Middle frontal gyrus (tissue), 1 donor: Measurements from ENCODE around the gene MRPL22.
"Not testable (repeated sequence)": the region's sequence is repeated elsewhere in the genome, so short reads cannot be mapped to it uniquely, and the experiment has no call there.

Experiments
- DNase-seq: peaks from one replicate; pipeline ENCODE4 v3.0.0-alpha.2; 2015; ENCODE audit warnings: low spot score; ENCODE audit errors: extremely low spot score

MRPL22 gene

DNA sequence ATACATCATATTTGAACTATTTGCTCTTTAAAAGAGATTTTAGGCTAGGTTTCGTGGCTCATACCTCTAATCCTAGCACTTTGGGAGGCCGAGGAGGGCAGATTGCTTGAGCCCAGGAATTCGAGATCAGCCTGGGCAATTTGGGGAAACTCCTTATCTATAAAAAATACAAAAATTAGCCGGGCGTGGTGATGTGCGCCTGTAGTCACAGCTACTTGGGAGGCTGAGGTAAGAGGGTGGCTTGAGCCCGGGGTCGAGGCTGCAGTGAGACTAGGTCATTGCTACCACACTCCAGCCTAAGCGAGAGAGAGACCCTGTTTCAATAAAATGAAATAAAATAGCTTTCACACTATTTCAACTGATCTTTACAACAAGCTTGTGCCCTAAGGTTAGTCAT is 500 bp upstream of the MRPL22 start:
- no peak for DNase-seq

DNA sequence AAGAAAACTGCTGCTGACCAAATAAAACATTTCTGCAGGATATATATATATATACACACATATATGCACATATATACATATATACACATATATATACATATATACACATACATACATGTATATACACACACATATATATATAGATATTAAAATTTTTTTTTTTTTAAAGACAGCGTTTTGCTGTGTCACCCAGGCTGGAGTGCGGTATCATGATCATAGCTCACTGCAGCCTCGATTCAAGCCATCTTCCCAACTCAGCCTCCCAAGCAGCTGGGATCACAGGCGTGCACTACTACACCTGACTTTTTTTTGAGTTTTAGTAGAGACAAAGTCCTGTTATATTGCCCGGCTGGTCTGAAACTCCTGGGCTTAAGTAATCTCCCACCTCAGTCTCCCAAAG is 2.7 kb downstream of the MRPL22 start:
- no peak for DNase-seq

DNA sequence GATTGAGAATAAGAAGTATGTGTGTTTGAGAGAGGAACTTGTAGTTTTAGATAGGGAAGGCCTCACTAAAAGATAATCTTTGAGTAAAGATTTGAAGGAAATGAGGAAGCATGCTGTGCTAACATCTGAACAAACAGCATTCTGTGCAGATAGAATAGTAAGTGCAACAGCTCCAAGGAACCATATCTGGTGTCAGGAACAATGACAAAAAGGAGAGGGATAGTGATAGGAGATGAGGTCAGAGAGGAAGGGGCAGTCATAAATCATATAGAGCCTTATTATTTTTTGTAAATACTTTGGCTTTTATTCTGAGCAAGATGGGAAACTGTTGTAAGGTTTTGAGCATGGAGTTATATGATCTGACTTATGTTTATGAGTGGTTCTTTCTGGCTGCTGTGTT is 3.8 kb downstream of the MRPL22 start:
- DNase-seq = no peak

DNA sequence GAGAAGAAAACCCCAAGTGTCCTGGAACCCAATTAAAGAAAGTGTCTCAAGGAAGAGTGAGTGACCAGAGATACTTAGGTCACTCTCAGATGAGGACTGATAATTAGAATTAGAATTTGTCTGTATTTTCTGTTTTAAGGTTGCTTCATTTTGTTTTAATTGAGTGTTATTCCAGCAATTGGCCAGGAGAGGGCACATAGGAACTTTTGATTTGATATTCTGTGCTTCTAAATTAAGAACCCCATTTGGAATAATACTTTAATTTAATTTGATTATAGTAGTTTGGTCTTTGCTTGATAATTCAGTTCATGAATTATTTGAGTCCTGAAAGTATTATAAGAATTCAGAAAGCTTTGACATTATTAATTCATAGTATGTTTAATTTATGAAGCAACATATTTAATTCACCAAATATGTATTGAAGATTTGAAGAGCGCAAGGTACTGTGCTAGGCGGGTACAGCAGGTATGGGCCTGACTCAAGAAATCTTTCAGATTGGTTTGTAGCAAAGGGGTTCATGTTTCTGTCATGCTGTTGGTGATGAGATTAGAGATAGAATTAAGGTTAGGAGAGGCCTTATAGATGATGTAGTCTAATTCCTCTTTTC is 4.9 kb downstream of the MRPL22 start:
- no peak for DNase-seq

DNA sequence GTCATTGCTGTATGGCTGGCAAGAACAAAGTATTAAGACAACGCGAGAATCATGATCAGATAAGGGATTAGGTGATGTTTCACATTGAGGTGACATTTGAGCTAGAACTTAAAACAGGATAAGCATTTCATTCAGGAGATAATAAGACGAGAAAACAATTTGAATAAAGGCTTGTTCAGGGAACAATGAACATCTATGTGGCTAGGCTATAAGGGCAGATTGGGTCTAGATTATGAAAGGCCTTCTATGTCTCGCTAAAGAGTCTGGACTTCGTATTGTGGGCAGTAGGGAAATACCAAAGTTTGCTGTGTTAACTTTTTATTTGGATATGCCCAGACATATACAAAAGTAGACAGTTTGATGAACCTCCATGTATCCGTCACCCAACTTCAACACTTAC is 6.9 kb downstream of the MRPL22 start:
- DNase-seq = peak; percentile 55

DNA sequence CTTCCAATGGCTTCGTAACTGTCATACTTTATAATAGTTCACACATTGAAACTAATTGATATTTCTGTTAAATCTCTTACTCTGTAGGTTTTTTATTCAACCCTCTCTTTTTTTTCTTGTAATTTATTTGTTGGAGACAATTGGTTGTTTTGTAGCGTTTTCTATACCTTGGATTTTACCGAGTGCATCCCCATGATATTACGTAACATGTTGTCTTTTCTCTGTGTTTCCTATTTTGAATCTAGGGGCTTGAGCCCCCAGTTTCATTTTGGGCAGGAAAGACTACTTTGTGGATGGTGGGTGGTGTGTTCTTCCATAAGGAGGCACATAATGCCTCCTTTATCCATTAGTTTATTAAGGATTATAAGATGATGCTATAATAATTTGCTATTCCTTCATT is 7.4 kb downstream of the MRPL22 start:
- DNase-seq = no peak

DNA sequence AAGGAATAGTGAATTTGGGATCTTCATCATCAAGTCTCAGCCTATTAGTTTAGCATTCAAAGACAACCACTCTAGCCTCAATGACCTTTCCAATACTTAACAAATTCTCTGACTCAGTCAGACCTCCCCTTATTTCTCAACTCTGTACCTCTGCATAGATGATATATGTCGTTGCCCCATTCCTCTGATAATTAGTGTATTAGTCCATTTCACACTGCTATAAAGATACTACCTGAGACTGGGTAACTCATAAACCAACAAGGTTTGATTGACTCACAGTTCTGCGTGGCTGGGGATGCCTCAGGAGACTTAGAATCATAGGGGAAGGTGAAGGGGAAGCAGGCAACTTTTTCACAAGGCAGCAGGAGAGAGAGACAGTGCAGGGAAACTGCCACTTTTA is 8.9 kb downstream of the MRPL22 start:
- DNase-seq = no peak

DNA sequence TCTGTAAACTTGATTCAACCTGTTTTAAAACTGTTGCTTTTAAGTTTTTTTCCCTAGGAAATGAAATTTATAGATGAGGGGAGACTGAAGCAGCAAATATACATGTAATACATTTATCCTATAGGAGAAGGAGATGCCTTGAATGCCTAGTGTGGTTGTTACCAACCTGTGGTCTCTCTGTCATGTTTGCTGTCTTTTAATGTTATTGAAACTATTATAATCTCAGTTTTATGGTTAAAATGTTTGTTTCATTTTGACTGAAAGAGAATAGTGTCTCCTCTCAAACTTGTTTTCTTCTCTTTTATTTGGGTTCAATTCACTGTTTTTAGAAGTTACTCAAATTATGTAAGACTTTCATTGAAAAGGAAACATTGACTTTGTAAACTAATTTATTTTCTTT is 15.8 kb downstream of the MRPL22 start:
- DNase-seq = no peak

DNA sequence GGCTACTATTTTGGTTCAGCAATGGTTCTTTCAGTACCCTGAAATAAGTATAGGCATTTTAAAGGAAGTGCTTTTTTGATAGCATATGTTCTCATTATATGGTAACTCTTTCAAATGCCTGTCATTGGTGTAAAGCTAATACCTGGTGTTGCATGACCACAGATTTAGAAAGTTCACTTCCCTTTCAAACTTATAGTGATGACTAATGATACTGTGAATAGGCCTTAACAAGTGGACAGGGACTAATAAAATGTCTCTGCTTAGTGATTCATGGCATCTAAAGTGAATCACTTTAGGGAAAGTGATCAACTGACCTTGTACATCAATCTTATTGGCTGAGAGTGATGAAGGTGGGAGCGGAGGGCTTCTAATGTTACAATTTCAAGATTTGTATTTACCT is 21.6 kb downstream of the MRPL22 start:
- DNase-seq = no peak

DNA sequence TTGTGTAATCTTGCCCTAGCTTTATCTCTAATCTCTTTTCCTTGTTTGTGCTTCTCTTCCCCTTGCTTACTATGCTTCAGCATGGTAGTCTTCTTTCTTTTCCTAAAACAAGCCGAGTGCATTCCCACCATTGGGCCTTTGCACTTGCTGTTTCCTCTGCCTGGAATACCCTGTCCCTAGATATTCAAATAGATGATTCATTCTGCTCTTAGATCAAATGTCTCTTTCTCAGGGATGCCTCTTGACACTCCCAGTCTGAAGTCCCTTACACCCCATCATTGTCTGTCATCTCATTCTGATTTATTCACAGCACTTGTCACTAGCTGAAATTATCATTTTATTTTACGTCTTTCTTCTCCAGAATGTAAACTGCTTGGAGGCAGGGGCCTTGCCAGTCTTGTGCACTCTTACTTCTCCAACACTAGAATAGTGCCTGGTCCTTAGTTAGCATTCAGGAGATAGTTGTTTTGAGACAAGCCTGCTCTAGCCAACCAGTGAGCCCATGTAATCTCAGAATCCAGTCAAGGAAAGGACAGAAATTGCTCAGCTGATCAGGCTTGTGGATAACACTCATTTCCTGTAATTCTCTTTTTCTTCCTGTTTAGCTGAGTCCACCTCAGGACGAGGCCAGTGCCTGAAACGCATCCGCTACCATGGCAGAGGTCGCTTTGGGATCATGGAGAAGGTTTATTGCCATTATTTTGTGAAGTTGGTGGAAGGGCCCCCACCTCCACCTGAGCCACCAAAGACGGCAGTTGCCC is 25.4 kb downstream of the MRPL22 start:
- no peak for DNase-seq

DNA sequence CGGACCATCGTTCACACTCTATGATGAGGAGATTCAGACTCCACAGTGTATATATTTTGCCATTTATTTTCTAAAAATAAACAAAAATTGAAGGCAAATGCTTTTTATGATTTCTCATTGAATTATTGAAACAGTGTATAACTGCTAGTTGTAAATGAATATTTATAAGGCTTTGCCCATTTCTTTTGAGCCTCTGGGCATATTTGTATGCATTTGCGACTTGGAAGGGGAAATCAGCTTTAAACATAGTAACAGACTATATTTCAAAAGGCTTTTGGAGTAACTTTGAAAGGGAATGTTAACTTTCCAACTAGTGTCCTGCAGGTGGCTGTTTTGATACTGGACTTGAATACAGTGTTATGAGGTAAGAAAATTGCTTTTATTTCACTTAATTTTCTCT is 26.0 kb downstream of the MRPL22 start:
- no peak for DNase-seq

DNA sequence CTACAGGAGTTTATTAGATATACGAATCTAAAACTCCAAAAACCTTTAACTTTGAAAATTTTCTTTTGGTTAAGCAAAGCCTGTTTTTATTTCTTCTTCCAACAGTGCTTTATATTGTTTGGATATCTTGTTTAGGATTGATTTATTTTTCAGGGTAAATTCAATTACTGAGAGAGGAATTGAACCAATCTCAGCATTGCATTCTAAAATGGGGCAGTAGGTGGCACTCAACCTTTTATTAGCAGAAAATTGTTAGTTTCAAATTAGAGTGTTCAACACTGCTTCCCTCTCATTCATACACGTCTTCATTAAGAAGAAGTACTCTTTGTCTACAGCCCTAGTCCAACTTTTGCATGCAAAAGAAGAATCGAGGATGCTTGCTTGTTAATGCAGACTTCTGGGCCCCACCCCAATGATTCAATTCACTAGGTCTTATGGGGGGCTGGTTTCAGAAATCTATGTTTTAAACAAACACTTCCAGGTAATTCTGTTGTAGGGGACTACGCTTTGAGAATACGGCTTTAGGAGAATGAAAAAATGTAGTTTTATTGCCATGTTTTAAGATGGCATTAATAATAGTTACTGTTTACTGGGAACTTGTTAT is 26.6 kb downstream of the MRPL22 start:
- no peak for DNase-seq

DNA sequence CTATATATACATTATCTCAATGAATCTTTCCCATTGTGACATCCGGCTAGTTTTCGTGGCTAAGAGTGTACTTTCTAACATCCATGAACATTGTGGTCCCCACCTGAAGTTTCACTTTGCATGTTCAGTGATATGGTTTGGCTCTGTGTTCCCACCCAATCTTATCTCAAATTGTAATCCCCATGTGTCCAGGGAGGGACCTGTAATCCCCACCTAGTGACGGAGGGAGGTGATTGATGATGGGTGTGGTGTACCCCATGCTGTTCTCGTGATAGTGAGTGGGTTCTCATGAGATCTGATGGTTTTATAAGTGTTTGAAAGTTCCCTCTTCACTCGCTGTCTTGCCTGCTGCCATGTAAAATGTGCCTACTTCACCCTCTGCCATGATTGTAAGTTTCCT is 28.1 kb downstream of the MRPL22 start:
- no peak for DNase-seq

DNA sequence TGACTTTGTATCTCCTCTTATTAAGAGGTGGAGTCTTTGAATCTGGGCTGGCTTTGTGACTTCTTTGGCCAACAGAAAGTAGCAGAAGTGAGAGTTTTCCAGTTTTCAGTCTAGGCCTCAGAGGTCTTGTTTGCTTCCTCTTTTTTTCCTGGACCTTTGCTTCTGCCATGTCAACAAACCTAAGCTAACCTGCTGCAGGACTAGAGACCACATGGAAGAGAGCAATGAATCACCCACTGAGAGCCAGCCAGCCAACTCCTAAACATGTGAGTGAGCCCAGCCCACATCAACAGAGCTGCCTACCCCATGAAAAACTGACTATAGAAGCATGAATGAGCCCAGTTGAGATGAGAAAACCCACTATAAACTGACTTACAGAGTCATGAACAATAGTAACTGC is 29.9 kb downstream of the MRPL22 start:
- no peak for DNase-seq

DNA sequence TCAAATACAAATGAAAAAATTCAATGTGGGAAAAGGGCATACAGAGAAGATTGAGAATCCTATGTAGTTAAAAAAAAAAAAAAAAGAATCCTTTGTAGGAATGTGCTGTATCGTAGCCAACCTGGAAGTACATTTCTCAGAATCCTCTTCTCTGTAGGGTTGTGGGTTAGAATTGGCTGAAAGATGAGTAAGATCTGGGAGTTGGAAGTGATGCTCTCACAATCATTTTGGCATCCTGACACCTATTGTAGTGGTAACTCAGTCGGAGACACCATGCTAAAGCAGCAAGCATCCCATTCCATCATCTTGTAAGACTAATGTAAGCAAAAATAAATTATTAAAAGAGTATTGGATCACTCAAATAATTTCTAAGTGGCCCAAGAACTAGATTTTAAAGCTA is 30.6 kb downstream of the MRPL22 start:
- DNase-seq = no peak

DNA sequence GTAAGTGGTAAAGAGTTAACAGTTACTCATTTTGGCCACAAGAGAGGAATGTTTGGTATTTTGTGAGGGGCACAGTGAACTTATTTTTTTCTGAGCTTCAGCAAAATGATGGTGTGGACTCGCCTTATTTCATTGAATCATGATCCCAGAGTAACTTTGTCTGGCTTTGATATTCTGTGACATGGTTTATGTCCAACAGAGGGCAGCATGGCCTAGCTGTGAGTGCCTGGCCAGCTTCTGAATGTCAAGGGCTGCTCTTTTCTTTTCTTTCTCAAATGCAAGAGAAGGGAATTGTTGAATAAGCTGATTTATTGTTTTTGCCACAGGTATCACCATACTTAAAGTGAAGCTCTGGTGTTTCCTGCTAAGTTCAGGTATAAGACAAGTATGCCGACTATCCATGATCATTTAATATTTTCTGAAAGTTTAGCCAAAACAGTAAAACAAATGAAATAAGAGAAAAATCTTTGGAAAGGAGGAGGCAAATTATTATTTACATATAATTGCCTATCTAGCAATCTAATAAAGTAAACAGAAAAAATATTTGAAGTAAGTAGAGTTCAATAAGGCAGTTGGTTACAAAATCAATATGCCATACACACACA is 31.7 kb downstream of the MRPL22 start:
- peak; percentile 56 for DNase-seq

DNA sequence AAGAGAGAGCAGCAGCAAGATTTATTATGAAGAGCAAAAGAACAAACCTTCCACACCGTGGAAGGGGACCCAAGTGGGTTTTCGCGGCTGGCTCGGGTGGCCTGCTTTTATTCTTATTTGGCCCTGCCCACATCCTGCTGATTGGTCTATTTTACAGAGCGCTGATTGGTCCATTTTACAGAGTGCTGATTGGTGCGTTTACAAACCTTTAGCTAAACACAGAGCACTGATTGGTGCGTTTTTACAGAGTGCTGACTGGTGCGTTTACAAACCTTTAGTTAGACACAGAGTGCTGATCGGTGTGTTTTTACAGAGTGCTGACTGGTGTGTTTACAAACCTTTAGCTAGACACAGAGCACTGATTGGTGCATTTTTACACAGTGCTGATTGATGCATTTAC is 35.2 kb downstream of the MRPL22 start:
- not testable (repeated sequence) for DNase-seq

DNA sequence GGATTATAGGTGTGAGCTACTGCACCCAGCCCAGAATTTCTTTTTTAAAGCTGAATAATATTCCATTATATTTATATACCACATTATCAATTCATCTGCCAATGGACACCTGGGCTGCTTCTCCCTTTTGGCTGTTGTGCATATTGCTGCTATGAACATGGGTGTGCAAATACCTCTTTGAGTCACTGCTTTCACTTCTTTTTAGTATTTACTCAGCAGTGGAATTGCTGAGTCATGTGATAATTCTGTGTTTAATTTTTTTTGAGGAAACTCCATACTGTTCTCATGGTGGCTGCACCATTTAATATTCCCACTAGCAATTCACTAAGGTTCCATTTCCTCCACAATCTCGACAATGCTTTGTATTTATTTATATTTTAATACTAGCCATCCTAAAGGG is 36.5 kb downstream of the MRPL22 start:
- DNase-seq = no peak

DNA sequence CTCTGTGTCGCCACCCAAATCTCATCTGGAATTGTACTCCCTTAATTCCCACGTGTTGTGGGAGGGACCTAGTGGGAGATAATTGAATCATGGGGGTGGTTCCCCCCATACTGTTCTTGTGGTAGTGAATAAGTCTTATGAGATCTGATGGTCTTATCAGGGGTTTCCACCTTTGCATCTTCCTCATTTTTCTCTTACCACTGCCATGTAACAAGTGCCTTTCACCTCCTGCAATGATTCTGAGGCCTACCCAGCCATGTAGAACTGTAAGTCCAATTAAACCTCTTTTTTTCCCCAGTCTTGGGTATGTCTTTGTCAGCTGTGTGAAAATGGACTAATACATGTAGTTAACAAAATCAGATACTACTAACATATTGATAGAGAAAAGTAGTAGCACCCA is 37.4 kb downstream of the MRPL22 start:
- not testable (repeated sequence) for DNase-seq

DNA sequence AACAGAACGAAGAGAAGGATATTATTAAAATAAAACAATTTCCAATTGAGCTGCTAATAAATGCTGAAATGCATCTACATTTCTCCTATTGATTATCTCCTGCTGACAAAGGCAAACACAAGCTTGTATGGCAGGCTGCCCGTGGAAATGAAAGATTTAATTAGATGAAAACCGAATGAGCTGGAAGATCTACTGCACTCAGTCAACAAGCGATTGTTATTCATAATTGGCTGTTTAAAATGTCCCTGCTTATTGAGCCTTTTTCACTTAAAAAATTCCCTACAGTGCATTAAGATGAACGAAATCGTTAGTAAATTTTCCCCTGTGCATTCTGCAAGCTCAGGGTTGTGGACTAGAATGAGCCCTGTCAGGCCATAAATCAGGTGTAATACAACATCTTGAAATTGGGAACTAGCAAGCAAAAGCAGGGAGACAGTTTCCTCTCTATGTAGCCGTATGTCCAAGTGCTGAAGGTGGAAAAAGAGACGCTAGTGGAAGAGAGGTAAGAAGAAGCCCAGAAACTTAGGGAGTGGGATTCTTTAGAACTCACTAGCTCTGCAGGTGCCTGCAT is 44.2 kb downstream of the MRPL22 start:
- DNase-seq = no peak

DNA sequence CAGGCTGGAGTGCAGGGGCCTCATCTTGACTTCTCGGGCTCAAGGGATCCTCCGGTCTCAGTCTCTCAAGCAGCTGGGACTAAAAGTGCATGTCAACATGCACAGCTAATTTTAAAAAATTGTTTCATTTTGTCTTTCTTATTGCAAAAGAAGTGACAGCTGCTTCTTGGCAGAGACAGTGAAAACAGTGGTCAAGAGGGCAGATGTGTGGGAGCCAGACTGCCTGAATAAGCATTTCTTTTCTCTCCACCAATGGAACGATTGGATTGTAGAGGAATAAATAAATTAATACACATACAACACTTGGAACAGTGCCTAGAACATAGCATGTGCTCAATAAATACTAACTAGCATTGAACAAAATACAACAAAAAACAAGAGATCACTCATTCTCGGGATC is 45.3 kb downstream of the MRPL22 start:
- no peak for DNase-seq

DNA sequence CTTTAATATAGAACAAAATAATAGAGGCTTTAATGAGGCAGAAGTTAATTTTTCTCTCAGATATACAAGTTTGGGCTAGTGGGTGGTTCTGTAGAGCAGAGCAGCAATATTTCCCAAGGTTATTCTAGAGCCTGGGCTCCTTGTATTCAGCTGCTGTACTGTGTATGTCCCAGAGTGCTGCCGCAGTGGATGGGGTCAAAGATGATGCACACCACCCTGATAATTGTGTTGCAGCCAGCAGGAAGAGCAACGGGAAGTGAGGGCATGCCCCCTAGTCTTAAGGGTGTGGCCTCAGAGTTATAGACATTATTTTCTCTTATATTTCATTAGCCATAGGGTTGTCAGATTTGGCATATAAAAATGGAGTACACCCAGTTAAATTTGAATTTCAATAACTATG is 48.8 kb downstream of the MRPL22 start:
- DNase-seq = no peak
